ENCODE data around the gene ANAPC16. TPM values are rescaled to one million over a fixed set of nuclear protein-coding genes. Genes with fewer than 3 reads are reported as not detected.
"Not testable (repeated sequence)": the region's sequence is repeated elsewhere in the genome, so short reads cannot be mapped to it uniquely, and the experiment has no call there.

ANAPC16 gene
- total RNA-seq, 1 experiment from 2014 or later = 105 TPM

- in situ Hi-C loops (cut with HindIII; ENCODE audit: low sequenced_read_pairs) = no loop called here
- no peak for DNase-seq (ENCODE audit: low spot score)
These were observed 58.5 kb downstream of the ANAPC16 start for GRCh38 chr10:72274213-72274729.

- DNase-seq (ENCODE audit: low spot score) = peak; percentile 70
- in situ Hi-C loops (cut with HindIII; ENCODE audit: low sequenced_read_pairs) = loop anchor here (5.0 kb wide), 1 partner anchor 37 kb away; no protein-coding TSS in a partner anchor
These were observed 59.0 kb downstream of the ANAPC16 start for GRCh38 chr10:72274730-72275350.

GRCh38 chr10:72275351-72276012 lies 59.7 kb downstream of the ANAPC16 start:
- in situ Hi-C loops (cut with HindIII; ENCODE audit: low sequenced_read_pairs) = loop anchor here (5.0 kb wide), 1 partner anchor 37 kb away; no protein-coding TSS in a partner anchor
- DNase-seq (ENCODE audit: low spot score) = no peak

GRCh38 chr10:72276013-72276387 lies 60.2 kb downstream of the ANAPC16 start:
- DNase-seq (ENCODE audit: low spot score) = peak; percentile 60
- in situ Hi-C loops (cut with HindIII; ENCODE audit: low sequenced_read_pairs) = loop anchor here (5.0 kb wide), 1 partner anchor 36 kb away; no protein-coding TSS in a partner anchor

- in situ Hi-C loops (cut with HindIII; ENCODE audit: low sequenced_read_pairs) = loop anchor here (5.0 kb wide), 1 partner anchor 36 kb away; no protein-coding TSS in a partner anchor
- DNase-seq (ENCODE audit: low spot score) = no peak
These were observed 60.9 kb downstream of the ANAPC16 start for GRCh38 chr10:72276421-72277339.

GRCh38 chr10:72277340-72277995 lies 61.7 kb downstream of the ANAPC16 start:
- in situ Hi-C loops (cut with HindIII; ENCODE audit: low sequenced_read_pairs) = loop anchor here (5.0 kb wide), 1 partner anchor 35 kb away; no protein-coding TSS in a partner anchor
- no peak for DNase-seq (ENCODE audit: low spot score)

- in situ Hi-C loops (cut with HindIII; ENCODE audit: low sequenced_read_pairs) = loop anchor here (5.0 kb wide), 1 partner anchor 34 kb away; no protein-coding TSS in a partner anchor
These were observed 62.3 kb downstream of the ANAPC16 start for GRCh38 chr10:72277996-72278667.

GRCh38 chr10:72278668-72279393 lies 63.0 kb downstream of the ANAPC16 start:
- no peak for DNase-seq (ENCODE audit: low spot score)
- in situ Hi-C loops (cut with HindIII; ENCODE audit: low sequenced_read_pairs) = loop anchor here (5.0 kb wide), 1 partner anchor 33 kb away; no protein-coding TSS in a partner anchor

More at GRCh38 chr10:72277996-72278667, 62.3 kb downstream of the ANAPC16 start:
- no peak for DNase-seq (ENCODE audit: low spot score)

GRCh38 chr10:72279587-72279986 lies 63.8 kb downstream of the ANAPC16 start:
- in situ Hi-C loops (cut with HindIII; ENCODE audit: low sequenced_read_pairs) = loop anchor here (5.0 kb wide), 1 partner anchor 33 kb away; no protein-coding TSS in a partner anchor

GRCh38 chr10:72283131-72283530 lies 67.3 kb downstream of the ANAPC16 start:
- in situ Hi-C loops (cut with HindIII; ENCODE audit: low sequenced_read_pairs) = no loop called here
- no peak for DNase-seq (ENCODE audit: low spot score)

More at GRCh38 chr10:72279587-72279986, 63.8 kb downstream of the ANAPC16 start:
- not testable (repeated sequence) for DNase-seq (ENCODE audit: low spot score)

Other genes starting within 250 kb of the ANAPC16 start
- 0.12 and 0.17 TPM in 2 replicates for gene SPOCK2, start 127.5 kb upstream of the ANAPC16 start, total RNA-seq (2014; rRNA removed; shearing (Covaris generic))
- 14.1 and 19.6 TPM in 2 replicates for gene ASCC1, start 264 bp downstream of the ANAPC16 start, total RNA-seq (2014; rRNA removed; shearing (Covaris generic))
- gene DDIT4, start 57.9 kb downstream of the ANAPC16 start, total RNA-seq (2014; rRNA removed; shearing (Covaris generic)) = 192 and 262 TPM in 2 replicates
- 22.6 and 23.1 TPM in 2 replicates for gene DNAJB12, start 138.9 kb downstream of the ANAPC16 start, total RNA-seq (2014; rRNA removed; shearing (Covaris generic))